Lung (tissue), 12 donors: ENCODE measurements around the gene INAFM2. TPM values are rescaled to one million over a fixed set of nuclear protein-coding genes. Genes with fewer than 3 reads are reported as not detected.

Experiments used
- ATAC-seq: fragments of 200-7000 bp; cut with Tn5 transposase; one replicate; pipeline ENCODE4 v1.9.1; 2020; ENCODE audit warnings: moderate number of reproducible peaks; ENCODE audit not compliant: insufficient read depth, low FRiP score
- DNase-seq, 3 donors: peaks; one replicate each; pipeline ENCODE4 v3.0.0-alpha.2; 2013 to 2017
- H3K27ac ChIP-seq, 2 donors: one replicate each; pipeline ENCODE4 v1.5.1; 2013; ENCODE audit warnings: mild to moderate bottlenecking in 2 of 2, moderate library complexity in 2 of 2, control low read depth in 1 of 2, inconsistent platforms in 1 of 2, low read depth in 1 of 2, low read length in 1 of 2
- H3K27me3 ChIP-seq, 3 donors: one replicate each; pipeline ENCODE4 v1.5.1; 2013; ENCODE audit warnings: low read length in 2 of 3; ENCODE audit not compliant: control insufficient read depth in 3 of 3, insufficient read depth in 3 of 3
- H3K36me3 ChIP-seq, 4 donors: one replicate each; pipeline ENCODE4 v1.5.1; 2013; ENCODE audit warnings: low read length in 4 of 4, mild to moderate bottlenecking in 1 of 4, moderate library complexity in 1 of 4; ENCODE audit not compliant: control insufficient read depth in 4 of 4, insufficient read depth in 4 of 4
- H3K4me1 ChIP-seq, 5 donors: one replicate each; pipeline ENCODE4 v1.5.1; 2013; ENCODE audit warnings: low read length in 5 of 5, mild to moderate bottlenecking in 2 of 5, moderate library complexity in 1 of 5; ENCODE audit not compliant: control insufficient read depth in 5 of 5, insufficient read depth in 5 of 5
- H3K4me3 ChIP-seq: one replicate; pipeline ENCODE4 v1.5.1; 2013; ENCODE audit warnings: mild to moderate bottlenecking, control low read depth, moderate library complexity
- H3K9ac ChIP-seq, 2 donors: one replicate each; pipeline ENCODE4 v1.5.1; 2013; ENCODE audit warnings: low read length in 2 of 2, control low read depth in 1 of 2; ENCODE audit not compliant: insufficient read depth in 1 of 2
- H3K9me3 ChIP-seq, 4 donors: one replicate each; pipeline ENCODE4 v1.5.1; 2013; ENCODE audit warnings: low read length in 3 of 4, mild to moderate bottlenecking in 1 of 4, moderate library complexity in 1 of 4; ENCODE audit not compliant: control insufficient read depth in 4 of 4, insufficient read depth in 3 of 4
- CTCF ChIP-seq: IDR thresholded peaks from 2 replicates; pipeline ENCODE4 v1.5.1; 2012; ENCODE audit warnings: mild to moderate bottlenecking; ENCODE audit errors: control extremely low read depth, extremely low read depth
- WGBS, 2 donors: extraction: QIAGEN DNeasy Blood & Tissue Kit; methylation state at CpG; one replicate each; pipeline ENCODE4 v1.1.7; 2013; 5-methylcytosine and 5-hydroxymethylcytosine counted together
- polyA plus RNA-seq, 2 donors: library from polyadenylated mRNA; stranded (reverse); fragments of 200-250 nt; gene quantifications; one replicate each; pipeline ENCODE4 v1.2.1, GENCODE V29; 2013
- total RNA-seq, 2 donors: library from RNA; depleted of rRNA in 1 of 2; stranded (reverse); fragments of >200 nt in 1 of 2; gene quantifications; one replicate each; pipeline ENCODE4 v1.2.1, GENCODE V29; 2014 to 2021
- donor health status: control.
- donor health status: control.
- donor health status: Bipolar disorder and iron deficiency.
- donor health status: healthy.
- donor health status: DM: yes; HTN: yes; CAD: no.

The INAFM2 gene
- total and polyA plus RNA-seq, 4 donors: 12.8 to 31.1 (median 19.0) TPM

- DNase-seq (no peak), ATAC-seq (no peak)
- H3K27ac ChIP-seq: no peak overlapping the region
- 96% methylated on average over 10 of the region's 10 CpGs for WGBS, 2 donors
- peaks cover 0 to 2% (median 0%) of the 10 kb centered on the region in 4 donors for H3K9me3 ChIP-seq
- peaks cover 0 to under 1% (median 0%) of the 10 kb centered on the region in 3 donors for H3K27me3 ChIP-seq
- H3K9ac ChIP-seq: no peak overlapping the region
- peaks cover 0 to 24% (median 10%) of the 10 kb centered on the region in 5 donors for H3K4me1 ChIP-seq
- peaks cover 0 to 3% (median 0%) of the 10 kb centered on the region in 4 donors for H3K36me3 ChIP-seq
- TF ChIP-seq CTCF: no peak
- H3K4me3 ChIP-seq: no peak overlapping the region
Observed at GRCh38 chr15:40297356-40297755, 26.1 kb upstream of the INAFM2 start.

GRCh38 chr15:40298216-40298935, 25.1 kb upstream of the INAFM2 start:
- Histone ChIP-seq H3K4me1 (peaks cover 0 to 24% (median 11%) of the 10 kb centered on the region in 5 donors), H3K9ac (no peak overlapping the region), H3K9me3 (peaks cover 0 to 2% (median 0%) of the 10 kb centered on the region in 4 donors), H3K27me3 (no peaks in the 10 kb centered on the region), H3K36me3 (peaks cover 0 to 6% (median 0%) of the 10 kb centered on the region in 4 donors), H3K4me3 (no peak overlapping the region), H3K27ac (no peak overlapping the region)
- 94% methylated on average over 17 of the region's 17 CpGs for WGBS, 2 donors
- ATAC-seq (no peak), DNase-seq (no peak)
- TF ChIP-seq CTCF: no peak

- ATAC-seq: no peak
- 97 to 99% methylated on average over 2 of the region's 2 CpGs for WGBS, 2 donors
Observed at GRCh38 chr15:40300367-40300766, 23.1 kb upstream of the INAFM2 start.

More at GRCh38 chr15:40300367-40300766, 23.1 kb upstream of the INAFM2 start:
- Histone ChIP-seq H3K4me1 (peaks cover 0 to 24% (median 10%) of the 10 kb centered on the region in 5 donors), H3K9me3 (peaks cover 0 to 2% (median 0%) of the 10 kb centered on the region in 4 donors), H3K27me3 (no peaks in the 10 kb centered on the region), H3K9ac (no peak overlapping the region), H3K4me3 (no peak overlapping the region), H3K27ac (no peak overlapping the region), H3K36me3 (peaks cover 0 to 6% (median 0%) of the 10 kb centered on the region in 4 donors)
- no peak for TF ChIP-seq CTCF
- no peak for DNase-seq
